Astrocyte (in vitro differentiated cells and primary cell): ENCODE measurements around the gene ARL6IP4. TPM values are rescaled to one million over a fixed set of nuclear protein-coding genes. Genes with fewer than 3 reads are reported as not detected.
A peak's percentile ranks its signal among the peaks of the same experiment; 100 is the strongest.

Experiments used
- DNase-seq: peaks from one replicate; pipeline ENCODE4 v3.0.0-alpha.2; 2010; ENCODE audit warnings: low read depth
- FAIRE-seq: peaks from 2 replicates; lab custom pipeline; 2011; peaks lifted over from hg19 to GRCh38; lab: Jason Lieb, UNC
- H2AFZ ChIP-seq: 2 replicates; pipeline ENCODE4 v1.6.0; 2012; ENCODE audit warnings: low read depth, low read length, inconsistent platforms
- H3K27ac ChIP-seq: 2 replicates; pipeline ENCODE4 v1.5.1; 2011; ENCODE audit warnings: low read depth, low read length, inconsistent platforms
- H3K27me3 ChIP-seq: 2 replicates; pipeline ENCODE4 v1.6.0; 2011; ENCODE audit warnings: low read length, inconsistent platforms; ENCODE audit not compliant: insufficient read depth
- H3K36me3 ChIP-seq: 2 replicates; pipeline ENCODE4 v1.5.1; 2011; ENCODE audit warnings: low read length, inconsistent platforms; ENCODE audit not compliant: insufficient read depth
- H3K4me1 ChIP-seq: 2 replicates; pipeline ENCODE4 v1.5.1; 2011; ENCODE audit warnings: low read length, inconsistent platforms; ENCODE audit not compliant: insufficient read depth
- H3K4me2 ChIP-seq: 2 replicates; pipeline ENCODE4 v1.6.0; 2012; ENCODE audit warnings: low read length, inconsistent platforms
- H3K4me3 ChIP-seq: 2 replicates; pipeline ENCODE4 v1.5.1; 2011; ENCODE audit warnings: low read depth, mild to moderate bottlenecking, low read length, inconsistent platforms; ENCODE audit not compliant: insufficient read depth
- H3K79me2 ChIP-seq: 2 replicates; pipeline ENCODE4 v1.6.0; 2012; ENCODE audit warnings: mild to moderate bottlenecking, low read length, inconsistent platforms; ENCODE audit not compliant: insufficient read depth
- H3K9ac ChIP-seq: 2 replicates; pipeline ENCODE4 v1.6.0; 2012; ENCODE audit warnings: mild to moderate bottlenecking, low read length, inconsistent platforms
- H3K9me3 ChIP-seq: 2 replicates; pipeline ENCODE4 v1.5.1; 2012; ENCODE audit warnings: low read depth, mild to moderate bottlenecking, low read length, inconsistent platforms; ENCODE audit not compliant: insufficient read depth
- H4K20me1 ChIP-seq: 2 replicates; pipeline ENCODE4 v1.6.0; 2012; ENCODE audit warnings: low read length, inconsistent platforms; ENCODE audit not compliant: insufficient read depth
- H3K27ac Mint-ChIP-seq: one replicate; pipeline ENCODE4 v1.8.0; 2021; ENCODE audit warnings: mild to moderate bottlenecking, mixed read lengths; ENCODE audit not compliant: unreplicated experiment
- H3K27me3 Mint-ChIP-seq: one replicate; pipeline ENCODE4 v1.8.0; 2021; ENCODE audit warnings: low read depth, mixed read lengths; ENCODE audit not compliant: unreplicated experiment
- H3K36me3 Mint-ChIP-seq: one replicate; pipeline ENCODE4 v1.8.0; 2021; ENCODE audit warnings: low read depth, mixed read lengths; ENCODE audit not compliant: unreplicated experiment
- H3K4me1 Mint-ChIP-seq: one replicate; pipeline ENCODE4 v1.8.0; 2021; ENCODE audit warnings: low read depth, mixed read lengths; ENCODE audit not compliant: unreplicated experiment
- H3K4me3 Mint-ChIP-seq: one replicate; pipeline ENCODE4 v1.8.0; 2021; ENCODE audit warnings: mild to moderate bottlenecking, moderate library complexity, mixed read lengths; ENCODE audit not compliant: unreplicated experiment
- H3K9me3 Mint-ChIP-seq: one replicate; pipeline ENCODE4 v1.8.0; 2021; ENCODE audit warnings: mild to moderate bottlenecking, mixed read lengths; ENCODE audit not compliant: unreplicated experiment
- CTCF ChIP-seq: IDR thresholded peaks from 2 replicates; pipeline ENCODE4 v1.5.1; 2011; ENCODE audit warnings: low read depth, mild to moderate bottlenecking, inconsistent platforms, low read length, moderate library complexity; ENCODE audit not compliant: insufficient read depth
- EZH2 ChIP-seq: IDR thresholded peaks from 2 replicates; pipeline ENCODE4 v1.6.1; 2012; ENCODE audit warnings: mild to moderate bottlenecking, low read length, inconsistent platforms; ENCODE audit not compliant: insufficient read depth
- total RNA-seq: library from RNA; stranded (reverse); gene quantifications from 2 replicates; pipeline ENCODE4 v1.2.1, GENCODE V29; 2021

ARL6IP4 gene
- total RNA-seq, 1 donor from 2014 or later, result 122 TPM

DNA sequence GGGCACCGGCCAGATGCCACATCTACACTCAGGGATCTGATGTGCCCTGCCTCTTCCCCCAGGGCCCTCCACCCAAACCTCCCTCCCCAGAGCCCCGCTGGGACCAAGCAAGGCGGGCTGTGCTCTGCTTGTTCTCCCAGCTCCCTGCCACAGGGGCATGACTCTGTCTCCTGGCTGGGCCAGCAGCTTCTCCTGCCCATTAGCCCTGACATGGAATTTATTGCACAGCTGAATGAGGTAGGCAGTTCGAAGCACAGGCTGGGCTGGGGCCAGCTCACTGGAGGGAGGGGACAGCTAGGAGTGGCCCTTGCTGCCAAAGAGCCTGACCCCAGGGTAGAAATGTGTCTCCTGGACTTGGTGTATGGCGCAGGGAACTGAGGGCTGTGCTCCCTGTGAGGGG is 42.4 kb downstream of the ARL6IP4 start:
- Mint-ChIP-seq H3K4me1 (no peaks in the 10 kb centered on the region), H3K27ac (no peak overlapping the region)

DNA sequence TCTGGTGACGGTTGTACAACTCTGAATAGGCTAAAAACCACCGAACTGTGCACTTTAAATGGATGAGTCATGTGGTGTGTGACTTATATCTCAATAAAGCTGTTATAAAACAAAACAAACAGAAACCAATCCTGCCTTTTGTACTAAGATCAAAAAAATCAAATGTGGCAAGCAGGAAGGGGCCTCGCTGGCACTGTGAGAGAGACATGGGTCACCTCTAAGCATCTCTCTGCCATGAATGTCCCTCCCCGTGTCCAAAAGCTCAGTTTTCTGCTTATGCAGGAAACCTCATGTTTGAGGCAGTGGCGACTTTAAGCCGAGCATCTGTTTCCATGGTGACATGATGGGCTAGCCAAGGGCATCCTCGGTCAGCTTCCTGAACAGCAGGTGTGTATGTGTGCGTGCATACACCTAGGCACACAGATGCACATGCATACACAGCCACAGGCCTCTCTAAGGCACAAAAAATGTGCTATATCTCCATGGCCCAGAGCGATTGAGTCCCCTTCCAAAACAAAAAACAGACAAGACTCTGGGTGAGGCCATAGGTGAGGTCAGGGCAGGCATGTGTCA is 44.4 kb downstream of the ARL6IP4 start:
- no peak overlapping the region for H3K4me3 ChIP-seq
- H3K27ac ChIP-seq, result no peak overlapping the region
- no peaks in the 10 kb centered on the region for H3K9me3 ChIP-seq
- peak overlapping the region; percentile 60 for H3K4me2 ChIP-seq
- H2AFZ ChIP-seq, result no peak overlapping the region
- FAIRE-seq (no peak), DNase-seq (peak; percentile 41)
- H3K27me3 Mint-ChIP-seq, result no peaks in the 10 kb centered on the region
- H3K9ac ChIP-seq, result peak overlapping the region; percentile 4
- no peak for TF ChIP-seq CTCF
- TF ChIP-seq EZH2, result no peak
- no peaks in the 10 kb centered on the region for H3K36me3 ChIP-seq
- no peaks in the 10 kb centered on the region for H3K4me1 Mint-ChIP-seq
- H3K4me1 ChIP-seq, result peaks cover 5% of the 10 kb centered on the region
- H3K27me3 ChIP-seq, result peaks cover 3% of the 10 kb centered on the region
- H4K20me1 ChIP-seq, result peaks cover 19% of the 10 kb centered on the region
- H3K79me2 ChIP-seq, result no peaks in the 10 kb centered on the region
- H3K9me3 Mint-ChIP-seq, result no peaks in the 10 kb centered on the region
- no peak overlapping the region for H3K27ac Mint-ChIP-seq
- H3K4me3 Mint-ChIP-seq, result no peak overlapping the region
- H3K36me3 Mint-ChIP-seq, result peaks cover 12% of the 10 kb centered on the region

More for the DNA sequence above, 42.4 kb downstream of the ARL6IP4 start:
- H3K4me1 ChIP-seq, result peaks cover 5% of the 10 kb centered on the region
- DNase-seq (no peak), FAIRE-seq (no peak)
- H3K27ac ChIP-seq, result no peak overlapping the region
- H3K36me3 ChIP-seq, result no peaks in the 10 kb centered on the region
- H3K4me3 ChIP-seq, result no peak overlapping the region
- Mint-ChIP-seq H3K36me3 (peaks cover 2% of the 10 kb centered on the region), H3K9me3 (no peaks in the 10 kb centered on the region), H3K27me3 (no peaks in the 10 kb centered on the region), H3K4me3 (no peak overlapping the region)
- no peaks in the 10 kb centered on the region for H3K79me2 ChIP-seq
- no peak overlapping the region for H3K4me2 ChIP-seq
- H3K9ac ChIP-seq, result no peak overlapping the region
- TF ChIP-seq EZH2 (no peak), CTCF (no peak)
- no peak overlapping the region for H2AFZ ChIP-seq
- no peaks in the 10 kb centered on the region for H3K9me3 ChIP-seq
- peaks cover 3% of the 10 kb centered on the region for H3K27me3 ChIP-seq
- peaks cover 20% of the 10 kb centered on the region for H4K20me1 ChIP-seq

DNA sequence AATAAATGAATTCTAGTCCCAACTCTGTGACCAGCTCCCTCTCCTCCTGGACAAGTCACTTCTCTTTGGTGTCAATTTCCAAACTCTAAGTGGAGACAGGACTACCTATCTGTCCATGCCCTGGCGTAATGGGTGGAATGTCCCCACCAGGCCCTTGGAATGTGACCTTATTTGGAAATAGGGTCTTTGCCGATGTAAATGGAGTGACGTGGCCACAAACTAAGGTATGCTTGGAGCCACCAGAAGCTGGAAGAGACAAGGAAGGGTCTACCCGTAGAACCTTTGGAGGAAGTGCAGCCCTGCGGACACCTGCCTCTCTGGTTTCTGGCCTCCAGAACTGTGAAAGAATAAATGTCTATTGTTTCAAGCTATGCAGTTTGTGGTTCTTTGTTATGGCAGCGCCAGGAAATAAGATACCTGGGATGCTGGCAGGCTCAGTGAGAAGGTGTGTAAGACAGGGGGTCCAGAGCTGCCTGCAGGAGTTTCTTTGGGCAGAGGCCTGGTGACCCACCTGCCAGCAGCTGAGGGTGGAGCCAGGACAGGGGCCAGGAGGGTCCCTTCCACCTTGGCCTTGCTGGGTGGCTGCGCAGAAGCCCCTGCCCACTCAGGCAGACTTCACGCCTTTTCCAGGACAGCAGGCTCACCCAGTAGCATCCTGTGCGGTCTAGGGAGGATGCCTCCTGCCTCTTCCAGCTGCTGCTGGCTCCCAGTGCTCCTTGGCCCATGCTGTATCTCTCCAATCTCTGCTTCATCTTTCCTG is 45.8 kb downstream of the ARL6IP4 start:
- TF ChIP-seq EZH2 (no peak), CTCF (no peak)
- no peak for FAIRE-seq
- Histone ChIP-seq H3K27me3 (peaks cover 3% of the 10 kb centered on the region), H3K9me3 (no peaks in the 10 kb centered on the region), H3K27ac (no peak overlapping the region), H3K9ac (no peak overlapping the region), H3K79me2 (no peaks in the 10 kb centered on the region), H3K4me2 (no peak overlapping the region), H3K36me3 (no peaks in the 10 kb centered on the region), H4K20me1 (peaks cover 19% of the 10 kb centered on the region), H3K4me3 (no peak overlapping the region), H2AFZ (no peak overlapping the region), H3K4me1 (peaks cover 5% of the 10 kb centered on the region)
- H3K27me3 Mint-ChIP-seq, result no peaks in the 10 kb centered on the region
- H3K4me1 Mint-ChIP-seq, result no peaks in the 10 kb centered on the region
- H3K9me3 Mint-ChIP-seq, result no peaks in the 10 kb centered on the region
- H3K36me3 Mint-ChIP-seq, result peaks cover 12% of the 10 kb centered on the region
- no peak for DNase-seq
- H3K4me3 Mint-ChIP-seq, result no peak overlapping the region
- no peak overlapping the region for H3K27ac Mint-ChIP-seq
